CD1c-positive myeloid dendritic cell (primary cell): Measurements from ENCODE around the gene GPSM1.
A peak's percentile ranks its signal among the peaks of the same experiment; 100 is the strongest.
"Not testable (repeated sequence)": the region's sequence is repeated elsewhere in the genome, so short reads cannot be mapped to it uniquely, and the experiment has no call there.

ENCODE experiments used
- DNase-seq: peaks from one replicate; pipeline ENCODE4 v3.0.0-alpha.2; 2016; ENCODE audit errors: extremely low spot score

Gene GPSM1

DNA sequence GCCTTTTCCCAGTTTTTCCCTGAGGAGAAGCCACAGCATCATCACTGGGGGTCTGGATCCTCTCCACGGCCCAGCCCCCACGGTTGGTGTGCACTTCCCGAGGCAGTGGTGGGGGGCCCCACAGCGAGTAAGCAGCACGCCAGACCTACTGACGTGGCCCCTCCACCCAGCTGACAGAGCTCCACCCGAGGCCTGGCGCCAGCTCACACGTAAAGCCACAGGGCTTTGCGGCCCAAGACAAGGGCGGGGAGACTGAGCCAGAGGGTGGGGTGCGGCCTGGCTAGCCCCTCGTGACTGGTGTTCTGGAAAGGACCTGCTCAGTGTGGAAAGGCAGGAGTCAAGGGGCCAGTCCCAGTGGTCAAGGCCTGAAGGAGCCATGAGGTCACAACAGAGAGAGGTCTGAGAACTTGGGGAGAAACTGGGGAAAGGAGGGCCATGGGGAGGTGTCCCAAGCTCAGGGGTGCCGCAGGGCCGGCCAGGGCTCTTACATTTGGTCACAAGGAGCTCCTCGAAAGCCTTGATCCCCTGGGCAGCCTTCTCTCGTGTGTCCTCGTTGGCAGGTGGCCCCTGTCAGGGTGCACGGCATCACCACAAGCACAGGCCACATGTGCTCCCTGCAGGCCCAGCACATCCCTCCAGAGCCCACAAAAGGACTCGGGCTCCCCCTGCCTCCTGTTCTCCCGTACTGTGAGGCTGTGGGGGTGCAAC is 67.1 kb downstream of the GPSM1 start:
- no peak for DNase-seq

DNA sequence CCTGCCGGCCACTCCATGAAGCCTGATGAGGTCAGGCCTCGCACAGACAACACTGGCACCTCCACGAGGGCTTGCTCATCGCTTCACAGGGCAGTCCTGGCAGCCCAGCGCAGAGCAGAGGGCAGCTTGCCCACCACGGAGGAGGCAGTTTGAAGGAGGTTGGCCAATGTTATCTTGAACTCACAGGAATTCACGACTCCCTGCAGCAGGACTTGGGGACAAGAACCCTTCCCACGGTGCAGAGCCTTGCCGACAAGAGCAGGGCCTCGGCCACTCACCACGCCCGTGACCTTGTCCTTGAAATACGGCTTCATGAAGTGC is 67.6 kb downstream of the GPSM1 start:
- no peak for DNase-seq

DNA sequence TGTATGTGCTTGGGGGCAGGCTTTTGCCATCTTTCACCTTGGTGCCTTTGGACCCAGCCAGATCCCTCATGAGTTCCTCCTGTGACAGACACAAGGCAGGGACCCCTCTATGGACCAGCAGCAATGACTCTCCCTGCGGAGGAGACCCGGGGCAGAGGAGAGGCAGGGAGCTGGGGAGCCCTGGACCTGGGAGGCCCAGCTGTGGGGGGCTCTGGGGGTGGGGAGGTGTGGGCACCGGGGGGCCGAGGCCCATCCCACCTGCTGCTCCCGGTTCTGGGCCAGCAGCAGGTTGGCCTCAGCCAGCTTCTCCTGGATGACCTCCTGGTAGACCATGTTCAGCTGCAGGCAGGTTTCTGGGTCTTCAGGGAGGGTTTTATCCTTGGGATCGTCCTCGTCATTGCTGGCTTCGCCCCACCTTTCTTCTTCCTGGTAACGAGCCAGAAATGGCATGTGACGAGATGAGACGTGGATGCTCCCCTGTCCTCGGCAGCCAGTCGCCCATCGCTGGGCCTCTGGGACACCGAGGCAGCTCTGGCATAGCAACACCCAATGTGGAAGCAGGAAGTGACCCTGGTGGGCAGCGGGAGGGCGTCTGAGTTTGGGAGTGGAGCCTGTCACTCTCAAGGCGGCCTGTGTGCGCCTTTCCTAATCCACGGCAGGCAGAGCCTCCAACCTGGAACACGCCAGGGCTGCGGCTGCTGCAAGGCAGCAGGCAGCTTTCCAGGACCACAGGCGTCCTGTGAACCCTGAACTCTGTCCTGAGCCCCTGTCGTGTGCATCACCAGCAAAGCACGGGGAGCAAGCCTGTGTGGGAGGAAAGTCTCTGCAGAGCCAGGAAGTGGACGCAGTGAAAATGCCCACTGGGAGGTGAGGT is 68.2 kb downstream of the GPSM1 start:
- DNase-seq, result no peak

DNA sequence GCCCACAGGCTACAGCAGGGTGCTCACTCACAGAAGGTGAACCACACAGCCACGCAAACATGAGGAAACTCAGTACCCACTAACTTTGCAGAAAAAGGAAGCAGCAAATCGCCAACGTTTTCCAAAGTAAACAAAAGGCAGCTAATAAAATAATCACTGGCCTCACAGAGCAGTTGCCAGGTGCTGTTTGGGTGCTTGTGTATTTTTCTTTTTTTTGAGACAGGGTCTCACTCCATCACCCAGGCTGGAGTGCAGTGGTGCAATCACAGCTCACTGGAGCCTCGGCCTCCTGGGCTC is 68.8 kb downstream of the GPSM1 start:
- no peak for DNase-seq

DNA sequence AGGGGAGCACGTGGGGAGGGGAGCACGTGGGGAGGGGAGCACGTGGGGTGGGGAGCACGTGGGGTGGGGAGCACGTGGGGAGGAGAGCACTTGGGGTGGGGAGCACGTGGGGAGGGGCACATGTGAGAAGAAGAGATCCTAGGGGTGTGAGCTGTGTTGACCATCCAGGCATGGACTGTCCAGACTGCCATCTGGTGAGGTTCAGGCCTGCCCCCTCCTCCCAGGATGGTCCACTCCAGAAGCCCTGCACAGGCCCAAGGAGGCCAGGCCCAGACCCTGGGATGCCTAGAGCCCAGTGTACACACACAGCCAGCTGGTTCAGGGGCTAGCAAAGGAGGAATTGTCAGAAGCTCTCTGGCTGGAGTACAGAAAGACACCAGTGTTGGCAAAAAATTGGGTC is 70.3 kb downstream of the GPSM1 start:
- no peak for DNase-seq

DNA sequence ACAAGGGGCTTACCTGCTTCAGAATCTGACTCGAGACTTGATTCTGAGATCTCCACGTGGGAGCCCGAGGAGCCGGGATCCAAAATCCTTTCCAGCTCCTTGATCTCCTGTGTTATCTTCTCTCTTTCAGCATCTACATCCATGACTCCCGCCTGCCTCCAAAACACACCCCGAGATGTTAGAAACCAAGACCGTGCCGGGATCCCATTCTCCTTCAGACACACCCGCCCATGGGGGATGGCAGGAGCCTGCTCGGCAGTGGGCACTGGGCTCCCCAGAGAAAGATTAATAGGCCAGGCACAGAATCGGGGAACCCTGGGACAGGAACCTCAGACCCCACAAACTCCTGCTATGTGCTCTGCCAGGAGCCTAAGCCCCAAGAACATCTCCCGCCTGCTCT is 70.9 kb downstream of the GPSM1 start:
- DNase-seq, result no peak

DNA sequence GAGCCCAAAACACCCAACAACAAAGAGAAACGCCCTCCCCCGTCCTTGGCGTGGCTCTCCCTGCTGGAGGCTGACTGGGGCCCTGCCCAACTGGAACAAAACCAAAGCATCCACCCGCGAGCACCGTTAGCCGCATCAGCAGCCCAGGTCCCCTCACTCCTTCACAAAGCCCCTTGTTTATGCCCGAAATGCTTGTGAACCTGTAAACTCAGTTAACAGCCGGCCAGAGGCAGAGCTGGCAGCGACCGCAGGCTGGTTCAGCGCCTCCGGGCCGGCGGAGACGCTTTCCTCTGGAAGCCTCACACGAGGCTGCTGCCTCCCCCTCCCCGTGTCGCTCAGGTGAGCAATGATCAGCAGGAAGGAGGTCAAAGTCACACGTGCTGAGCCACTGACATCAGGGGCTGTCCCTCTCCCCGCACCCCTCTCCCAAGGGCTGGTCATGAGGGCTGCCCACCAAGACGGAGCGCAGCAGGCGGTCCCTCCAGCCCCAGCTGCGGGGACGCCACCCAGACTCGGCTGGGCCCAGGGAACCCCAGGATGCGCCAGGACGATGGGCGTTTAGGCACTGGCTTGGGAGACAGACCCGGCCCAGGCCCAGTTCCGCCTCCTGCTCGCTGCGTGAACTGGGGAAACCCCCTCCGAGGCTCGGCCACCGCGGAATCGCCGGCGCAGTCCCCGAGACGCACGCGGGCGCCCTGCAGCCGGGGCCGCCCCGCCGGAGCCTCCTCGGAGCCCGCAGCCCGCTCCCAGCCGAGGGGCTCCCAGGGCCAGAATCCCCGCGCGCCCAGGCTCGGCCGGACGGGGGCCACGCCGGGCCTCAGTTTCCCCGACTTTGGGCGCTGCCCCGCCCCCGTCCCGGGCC is 72.1 kb downstream of the GPSM1 start:
- DNase-seq, result peak; percentile 44

DNA sequence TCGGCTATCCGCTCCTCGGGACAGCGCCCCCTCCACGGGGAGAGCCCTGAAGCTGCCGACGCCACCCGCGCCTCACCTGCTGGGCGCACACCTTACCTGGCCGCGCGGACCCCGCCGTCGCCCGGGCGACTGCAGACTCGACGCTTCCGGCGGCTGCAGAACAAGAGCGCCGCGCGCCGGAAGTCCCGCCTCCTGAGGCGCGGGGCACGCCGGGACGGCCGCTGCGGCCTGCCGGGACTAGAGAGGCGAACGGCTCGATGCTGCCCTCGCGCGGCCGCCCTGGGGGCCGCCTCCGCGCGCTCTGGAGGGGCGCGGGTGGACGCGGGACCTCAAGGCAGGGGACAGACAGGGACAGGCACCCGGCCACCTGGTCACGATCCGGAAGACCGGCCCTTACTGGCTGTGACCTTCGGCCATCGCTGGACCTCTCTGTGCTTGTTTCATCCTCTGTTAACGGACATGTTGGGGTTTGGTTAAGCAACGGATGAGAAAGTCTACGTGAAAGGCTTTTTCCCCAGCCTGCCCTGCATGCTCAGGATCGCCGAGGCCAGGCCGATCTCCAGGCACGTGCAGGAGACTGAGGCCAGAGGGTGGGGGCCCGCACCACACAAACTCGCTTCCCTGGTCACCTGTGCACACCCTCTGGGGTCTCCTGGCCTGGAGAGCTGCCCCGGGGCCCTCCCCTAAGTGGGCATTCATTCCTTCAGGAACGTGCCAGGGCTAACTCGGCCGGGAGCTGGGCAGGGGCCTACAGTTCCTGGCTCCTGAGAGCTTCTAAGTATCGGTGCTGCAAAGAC is 72.9 kb downstream of the GPSM1 start, which contains the start of gene SNAPC4:
Gene SNAPC4, minus strand, starts transcription at position 133 of the 797 bp plus-strand sequence. CDS start 1,742 bp downstream, outside the sequence.
- DNase-seq, result peak; percentile 95

DNA sequence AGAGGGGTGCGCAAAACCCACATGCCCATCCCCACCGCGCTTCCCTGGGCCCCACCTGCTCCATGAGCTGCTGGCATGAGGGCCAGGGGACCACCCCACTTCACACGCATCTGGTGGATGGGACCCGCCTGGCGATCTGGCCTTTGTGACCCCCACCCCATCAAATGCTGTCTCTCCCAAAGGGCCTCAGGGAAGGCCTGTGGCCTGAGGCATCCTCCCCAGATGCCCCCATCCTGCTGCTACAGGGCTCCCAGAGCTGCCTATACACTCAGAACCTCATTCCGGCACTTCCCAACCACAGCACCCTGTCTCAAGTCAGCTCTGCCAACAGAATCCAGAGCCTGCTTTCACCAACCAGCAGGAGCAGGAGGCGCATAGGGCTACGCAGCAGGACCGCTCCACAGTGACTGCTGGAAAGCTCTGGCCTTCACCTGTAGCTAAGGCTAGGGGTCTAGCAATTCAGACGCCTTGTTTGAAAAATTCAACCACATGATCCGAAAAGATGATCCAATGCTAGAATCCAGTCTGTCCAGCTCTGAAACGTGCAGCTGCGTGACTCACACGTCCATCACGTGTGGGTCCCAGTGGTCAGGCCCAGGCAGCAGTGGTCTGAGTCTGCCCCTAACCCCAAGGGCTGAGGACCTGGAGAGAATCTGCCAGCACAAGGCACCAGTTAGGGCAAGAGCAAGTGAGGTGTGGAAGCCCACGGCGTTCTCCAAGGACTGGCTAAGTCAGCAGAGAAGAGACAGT is 74.0 kb downstream of the GPSM1 start:
- DNase-seq, result no peak

DNA sequence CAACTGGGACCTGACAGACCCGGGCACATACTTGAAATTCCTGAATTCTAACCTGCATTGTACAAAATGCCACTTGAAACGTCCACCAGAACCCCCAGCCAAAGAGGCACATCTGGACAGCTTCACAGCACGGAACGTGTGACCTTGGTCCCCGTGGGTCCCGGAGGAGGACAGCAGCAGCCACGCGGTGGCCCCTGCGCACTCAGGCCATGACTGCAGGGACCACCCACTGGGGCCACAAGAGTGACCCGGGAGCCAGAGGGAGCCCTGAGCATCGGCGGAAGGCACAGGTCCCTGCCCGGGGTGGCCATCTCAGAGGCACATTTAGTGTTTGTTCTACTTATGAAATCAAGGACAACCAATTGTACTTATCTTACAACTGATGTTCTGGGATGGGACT is 74.7 kb downstream of the GPSM1 start:
- no peak for DNase-seq

DNA sequence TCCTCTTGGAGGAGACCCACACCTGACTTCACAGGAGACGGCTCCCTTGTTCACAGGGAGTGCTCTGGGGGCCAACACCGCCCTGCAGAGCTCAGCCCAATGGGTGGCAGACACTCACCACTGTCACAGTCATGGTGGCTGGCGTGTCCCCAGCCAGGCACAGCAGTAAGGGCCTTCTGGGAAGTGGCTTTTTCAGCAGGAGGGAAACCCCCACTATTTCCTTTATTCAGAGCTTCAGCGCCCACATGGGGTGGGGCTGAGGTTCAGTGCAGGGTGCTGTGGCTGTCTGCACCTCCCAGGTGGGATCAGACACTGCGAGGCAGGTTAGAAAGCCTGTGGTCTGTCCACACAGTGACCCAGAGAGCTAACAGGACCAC is 76.2 kb downstream of the GPSM1 start:
- DNase-seq, result peak; percentile 40

DNA sequence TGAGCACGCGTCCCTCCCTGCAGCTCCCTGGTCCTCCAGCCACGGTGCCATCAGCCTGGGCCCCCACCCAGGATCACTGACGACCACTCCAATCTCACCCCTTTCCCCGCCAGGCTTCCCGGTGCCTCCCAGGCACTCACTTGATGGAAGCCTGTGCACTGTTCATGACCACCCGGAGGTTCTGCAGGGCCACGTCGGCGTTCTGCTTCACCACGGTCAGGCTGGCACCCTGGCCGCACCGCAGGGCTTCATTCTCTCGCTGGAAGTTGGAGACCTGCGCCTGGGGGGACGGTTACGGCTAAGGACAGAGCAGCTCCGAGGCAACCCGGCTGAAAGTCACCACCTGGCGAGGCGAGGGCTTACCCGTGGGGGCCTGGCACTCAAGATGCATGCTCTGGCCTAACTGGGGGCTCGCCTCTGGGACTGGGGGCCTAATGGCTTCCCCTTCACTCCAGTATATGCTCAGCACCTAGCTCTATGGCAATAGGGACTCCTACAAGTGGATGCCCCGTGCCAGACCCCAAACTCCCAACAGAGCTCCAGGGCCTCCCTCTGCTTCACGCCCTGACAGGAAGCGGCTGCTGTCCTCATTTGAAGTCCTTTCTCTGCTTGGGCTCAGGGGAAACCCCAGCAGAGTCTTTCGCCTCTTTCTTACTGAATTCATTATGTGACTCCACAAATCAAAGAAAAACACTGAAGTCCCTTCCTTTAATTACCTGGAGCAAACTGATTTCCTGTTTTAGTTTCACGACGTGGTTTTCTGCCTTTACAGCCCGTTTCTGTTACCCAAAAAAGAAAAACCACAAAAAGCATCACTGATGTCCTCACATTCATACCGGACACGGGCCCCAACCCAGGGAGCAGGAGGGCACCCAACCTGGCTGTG is 76.8 kb downstream of the GPSM1 start:
- no peak for DNase-seq

DNA sequence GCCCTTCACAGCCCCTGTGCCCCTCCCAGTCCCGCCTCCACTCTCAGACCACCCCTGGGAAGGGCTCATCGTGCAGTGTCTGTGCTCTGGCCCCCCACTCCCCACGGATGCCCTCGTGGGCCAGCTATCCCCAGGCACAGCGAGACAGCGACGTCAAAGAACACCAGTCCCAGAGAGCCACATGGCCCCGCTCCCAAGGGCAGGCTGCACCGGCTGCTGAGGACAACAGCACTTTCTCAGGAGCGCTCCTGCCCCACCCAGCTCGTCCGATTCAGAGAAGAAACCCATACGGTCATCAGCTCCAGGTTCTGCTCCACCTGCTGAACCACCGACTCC is 77.4 kb downstream of the GPSM1 start:
- no peak for DNase-seq

DNA sequence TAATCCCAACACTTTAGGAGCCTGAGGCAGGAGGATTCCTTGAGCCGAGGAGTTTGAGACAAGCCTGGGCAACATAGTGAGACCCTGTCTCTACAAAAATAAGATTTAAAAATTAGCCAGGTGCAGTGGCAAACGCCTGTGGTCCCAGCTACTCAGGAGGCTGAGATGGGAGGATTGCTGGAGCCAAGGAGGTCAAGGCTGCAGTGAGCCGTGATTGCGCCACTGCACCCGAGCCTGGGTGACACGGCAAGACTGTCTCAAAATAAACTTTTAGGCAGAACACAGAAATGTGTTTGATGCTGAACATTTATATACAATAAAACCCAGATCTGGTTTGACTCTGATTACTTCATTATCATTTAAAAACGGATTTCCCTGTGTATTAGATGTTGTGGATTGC is 78.1 kb downstream of the GPSM1 start:
- DNase-seq, result no peak

DNA sequence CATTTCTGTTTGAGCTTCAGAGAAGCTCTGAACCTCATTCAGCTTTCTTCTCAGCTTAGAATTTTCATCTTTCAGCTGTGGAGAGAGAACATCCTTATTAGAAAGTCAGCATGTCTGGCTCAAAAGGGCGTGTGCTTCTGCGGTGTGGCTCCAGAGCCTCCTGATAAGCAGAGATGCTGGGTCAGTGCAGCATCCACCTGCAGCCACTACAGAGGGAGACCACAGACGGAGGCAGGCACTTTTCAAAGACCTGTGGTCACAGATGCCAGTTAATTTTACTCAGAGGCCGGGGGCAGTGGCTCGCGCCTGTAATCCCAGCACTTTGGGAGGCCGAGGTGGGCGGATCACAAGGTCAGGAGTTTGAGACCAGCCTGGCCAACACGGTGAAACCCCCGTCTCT is 78.6 kb downstream of the GPSM1 start:
- not testable (repeated sequence) for DNase-seq

DNA sequence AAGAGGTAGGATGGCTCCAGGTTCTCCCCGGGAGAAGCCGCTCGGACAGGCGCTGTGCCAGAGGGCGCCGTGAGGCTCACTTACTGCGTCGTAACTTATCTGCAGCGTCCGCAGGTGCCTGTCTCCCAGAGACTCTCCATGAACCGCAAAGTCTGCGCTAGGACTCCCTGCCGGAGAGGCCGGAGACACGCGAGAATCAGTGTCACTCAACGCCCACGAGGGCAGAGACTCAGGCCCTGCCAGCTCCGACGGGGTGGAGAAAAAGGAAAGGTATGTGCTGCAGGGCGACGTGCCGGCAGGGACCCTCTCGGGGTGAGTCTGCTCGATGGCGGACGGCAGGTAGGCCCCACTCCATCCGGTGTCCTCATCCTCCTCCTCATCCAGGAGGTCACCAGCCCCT is 79.7 kb downstream of the GPSM1 start:
- DNase-seq, result not testable (repeated sequence)

DNA sequence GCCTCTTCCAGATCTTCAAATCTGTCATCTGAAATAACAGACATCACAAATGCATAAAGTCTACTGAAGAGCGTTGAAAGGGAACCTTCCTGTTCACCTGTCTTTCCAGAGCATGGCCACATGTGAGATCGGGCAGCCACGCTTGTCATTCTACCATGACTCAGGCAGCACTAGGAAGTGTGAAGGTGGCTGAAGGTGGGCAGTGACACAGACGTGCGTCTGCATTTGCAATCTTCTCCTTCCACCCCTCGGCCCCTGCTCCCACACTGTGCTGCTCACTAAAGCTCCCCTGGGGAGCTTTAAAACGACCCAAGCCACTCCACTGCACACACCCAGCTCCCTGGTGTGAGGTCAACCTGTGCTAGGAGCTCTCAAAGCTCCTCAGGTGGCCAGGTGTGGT is 80.6 kb downstream of the GPSM1 start:
- DNase-seq, result no peak
